OCI-LY1 (cell line): ENCODE data around the gene PDE6C.

Experiments used
- EZH2 ChIP-seq: fragments of 200-600 bp; sonication (generic), shearing (Covaris generic); IDR thresholded peaks from 2 replicates; pipeline ENCODE4 v1.8.0; 2017; ENCODE audit warnings: borderline replicate concordance, mixed run types, mild to moderate bottlenecking, antibody characterized with exemption, low read length, moderate library complexity, mixed read lengths
- TF ChIP-seq, protein P1 (sequence below): fragments of 200-600 bp; sonication (generic), shearing (Covaris generic); IDR thresholded peaks from 2 replicates; pipeline ENCODE4 v1.5.1; 2017; ENCODE audit warnings: mild to moderate bottlenecking, antibody characterized with exemption, low read length, moderate library complexity, mixed read lengths

DNA sequence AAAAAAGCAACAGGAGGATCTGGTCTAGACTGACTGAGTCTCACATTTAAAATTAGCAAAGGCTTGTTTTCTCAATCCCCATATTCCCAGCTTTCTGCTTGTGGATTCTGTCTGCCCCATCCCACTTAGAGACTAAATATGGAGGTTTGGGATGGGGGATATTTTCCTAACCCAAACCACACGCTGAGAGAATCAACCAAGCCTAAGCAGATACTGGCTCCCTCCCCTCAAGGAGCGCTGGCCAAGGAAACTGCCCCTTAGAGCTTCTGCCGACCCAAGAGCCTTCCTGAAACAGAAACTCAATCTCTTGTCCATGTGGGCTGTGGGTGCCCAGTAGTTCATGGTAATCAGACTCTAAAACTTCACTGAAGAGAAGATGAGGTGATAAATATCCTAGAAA, 42.0 kb upstream of the PDE6C start:
- TF ChIP-seq, protein P1, sequence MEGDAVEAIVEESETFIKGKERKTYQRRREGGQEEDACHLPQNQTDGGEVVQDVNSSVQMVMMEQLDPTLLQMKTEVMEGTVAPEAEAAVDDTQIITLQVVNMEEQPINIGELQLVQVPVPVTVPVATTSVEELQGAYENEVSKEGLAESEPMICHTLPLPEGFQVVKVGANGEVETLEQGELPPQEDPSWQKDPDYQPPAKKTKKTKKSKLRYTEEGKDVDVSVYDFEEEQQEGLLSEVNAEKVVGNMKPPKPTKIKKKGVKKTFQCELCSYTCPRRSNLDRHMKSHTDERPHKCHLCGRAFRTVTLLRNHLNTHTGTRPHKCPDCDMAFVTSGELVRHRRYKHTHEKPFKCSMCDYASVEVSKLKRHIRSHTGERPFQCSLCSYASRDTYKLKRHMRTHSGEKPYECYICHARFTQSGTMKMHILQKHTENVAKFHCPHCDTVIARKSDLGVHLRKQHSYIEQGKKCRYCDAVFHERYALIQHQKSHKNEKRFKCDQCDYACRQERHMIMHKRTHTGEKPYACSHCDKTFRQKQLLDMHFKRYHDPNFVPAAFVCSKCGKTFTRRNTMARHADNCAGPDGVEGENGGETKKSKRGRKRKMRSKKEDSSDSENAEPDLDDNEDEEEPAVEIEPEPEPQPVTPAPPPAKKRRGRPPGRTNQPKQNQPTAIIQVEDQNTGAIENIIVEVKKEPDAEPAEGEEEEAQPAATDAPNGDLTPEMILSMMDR, result no peak
- TF ChIP-seq EZH2, result no peak
